NCI-H2196 treated with DMSO at 0.1 percent for 48 hours (cell line): ENCODE measurements around the gene ING3.

Experiments used
- DNase-seq: peaks from one replicate; lab custom pipeline; 2025; ENCODE audit not compliant: unreplicated experiment; lab: John Stamatoyannopoulos, UW

ING3 gene

GRCh38 chr7:121026159-121026558 lies 75.6 kb downstream of the ING3 start:
- DNase-seq = no peak

- no peak for DNase-seq
Measured at GRCh38 chr7:121026577-121027111, 76.1 kb downstream of the ING3 start.
